DOHH2 (cell line): ENCODE results near the gene GSTM5.

Experiments used
- CTCF ChIP-seq: fragments of 200-600 bp; sonication (generic); IDR thresholded peaks from one replicate; pipeline ENCODE4 v1.5.1; 2014; ENCODE audit warnings: antibody characterized with exemption, mild to moderate bottlenecking, low read depth, low read length; ENCODE audit not compliant: poor library complexity, severe bottlenecking
- EZH2phosphoT487 ChIP-seq: fragments of 200-600 bp; sonication (generic); IDR thresholded peaks from 2 replicates; pipeline ENCODE4 v1.6.1; 2017; ENCODE audit warnings: borderline replicate concordance, mild to moderate bottlenecking, antibody characterized with exemption, low read length, moderate library complexity, mixed read lengths

GRCh38 chr1:109761227-109762038 lies 49.4 kb downstream of the GSTM5 start:
- TF ChIP-seq CTCF (no peak), EZH2phosphoT487 (no peak)
